HepG2 (cell line): ENCODE measurements around the gene SAPCD1. TPM values are rescaled to one million over a fixed set of nuclear protein-coding genes. Genes with fewer than 3 reads are reported as not detected.

Source experiments
- FOXK1 ChIP-seq: sonication (generic); formaldehyde crosslinking; IDR thresholded peaks from 2 replicates; pipeline ENCODE4 v1.4.0; 2020; ENCODE audit warnings: low read depth, missing genetic modification reagents, borderline replicate concordance
- GLI4 ChIP-seq: sonication (generic); formaldehyde crosslinking; IDR thresholded peaks from 2 replicates; pipeline ENCODE4 v1.5.1; 2020; ENCODE audit warnings: missing genetic modification reagents, mild to moderate bottlenecking, moderate library complexity, borderline replicate concordance
- KLF9 ChIP-seq: IDR thresholded peaks from 2 replicates; pipeline ENCODE4 v1.6.1; 2016; ENCODE audit warnings: low read depth
- RFXANK ChIP-seq: IDR thresholded peaks from 2 replicates; pipeline ENCODE4 v1.6.1; 2016
- SSRP1 ChIP-seq: IDR thresholded peaks from 2 replicates; pipeline ENCODE4 v1.6.1; 2016; ENCODE audit warnings: control low read depth
- TFE3 ChIP-seq: IDR thresholded peaks from 2 replicates; pipeline ENCODE4 v1.6.1; 2016
- THAP7 ChIP-seq: sonication (generic); formaldehyde crosslinking; IDR thresholded peaks from 2 replicates; pipeline ENCODE4 v1.8.1; 2023; ENCODE audit warnings: mild to moderate bottlenecking, missing genetic modification reagents
- XBP1 ChIP-seq: sonication (generic); formaldehyde crosslinking; IDR thresholded peaks from 2 replicates; pipeline ENCODE4 v1.5.0; 2020; ENCODE audit warnings: missing genetic modification reagents
- ZBTB49 ChIP-seq: sonication (generic); formaldehyde crosslinking; IDR thresholded peaks from 2 replicates; pipeline ENCODE4 v1.4.0; 2020; ENCODE audit warnings: missing genetic modification reagents, borderline replicate concordance
- ZC3H4 ChIP-seq: sonication (generic); formaldehyde crosslinking; IDR thresholded peaks from 2 replicates; pipeline ENCODE4 v1.4.0; 2020; ENCODE audit warnings: missing genetic modification reagents, borderline replicate concordance
- ZFP90 ChIP-seq: sonication (generic); formaldehyde crosslinking; IDR thresholded peaks from 2 replicates; pipeline ENCODE4 v1.8.0; 2022; ENCODE audit warnings: missing genetic modification reagents, mild to moderate bottlenecking, inconsistent platforms, borderline replicate concordance
- ZHX2 ChIP-seq, 2 experiments: sonication (generic) in 1 of 2; formaldehyde crosslinking in 1 of 2; IDR thresholded peaks; 2 replicates each; pipeline versions ENCODE4 v1.6.1 to v1.9.0; 2014 to 2022; ENCODE audit warnings: antibody characterized with exemption in 1 of 2, borderline replicate concordance in 1 of 2, inconsistent platforms in 1 of 2, low read depth in 1 of 2, missing genetic modification reagents in 1 of 2
- ZNF337 ChIP-seq: sonication (generic); formaldehyde crosslinking; IDR thresholded peaks from 2 replicates; pipeline ENCODE4 v1.5.1; 2020; ENCODE audit warnings: missing genetic modification reagents, low read depth, mild to moderate bottlenecking, borderline replicate concordance
- ZNF709 ChIP-seq: sonication (generic); formaldehyde crosslinking; IDR thresholded peaks from 2 replicates; pipeline ENCODE4 v1.5.0; 2020; ENCODE audit warnings: mild to moderate bottlenecking, missing genetic modification reagents
- ZNF781 ChIP-seq: sonication (generic); formaldehyde crosslinking; IDR thresholded peaks from 2 replicates; pipeline ENCODE4 v1.5.1; 2020; ENCODE audit warnings: borderline replicate concordance, mild to moderate bottlenecking, missing genetic modification reagents; ENCODE audit errors: not compliant biosample characterization
- ZSCAN31 ChIP-seq: sonication (generic); formaldehyde crosslinking; IDR thresholded peaks from 2 replicates; pipeline ENCODE4 v1.5.0; 2020; ENCODE audit warnings: low read depth, mild to moderate bottlenecking, missing genetic modification reagents
- polyA plus RNA-seq, 8 experiments: library from polyadenylated mRNA; depleted of rRNA in 3 of 8; stranded (reverse) in 7 of 8; unstranded in 1 of 8; fragments of >200 nt; fragmentation: Illumina TruSeq in 4 of 8; extraction: Trizol in 4 of 8; gene quantifications; 2 replicates each; pipeline versions ENCODE4 v1.2.1 to v1.2.3, GENCODE V29; 2011 to 2016; ENCODE audit warnings: low read depth in 4 of 8, missing spikeins in 1 of 8, mixed read lengths in 1 of 8; ENCODE audit not compliant: insufficient read depth in 1 of 8
- total RNA-seq, 5 experiments: library from RNA; depleted of rRNA; stranded (reverse); fragments of >200 nt; fragmentation: Illumina TruSeq; extraction: Trizol; gene quantifications; 2 replicates each; pipeline ENCODE4 v1.2.3, GENCODE V29; 2016; ENCODE audit warnings: low read depth in 1 of 5

The SAPCD1 gene
- total and polyA plus RNA-seq, 2 of the 13 experiments (the other 11 are each of a cell fraction or from before 2014, with no cell fraction given) = 2.5 to 3.9 TPM

- TF ChIP-seq ZBTB49 (peak; percentile 42; the same call in 1 of the 2 replicates), FOXK1 (CRISPR knock-in tag) (peak; percentile 1; the same call in 1 of the 2 replicates), RFXANK (peak; percentile 25; the same call in 1 of the 2 replicates), XBP1 (CRISPR knock-in tag) (no peak), ZNF781 (no peak), ZNF709 (CRISPR knock-in tag) (0 out of 2 replicates have a peak, but pooled peaks have one; percentile 18), THAP7 (CRISPR knock-in tag) (peak; percentile 39; the same call in 1 of the 2 replicates), ZSCAN31 (CRISPR knock-in tag) (no peak; the same call in 1 of the 2 replicates), TFE3 (CRISPR knock-in tag) (no peak), GLI4 (CRISPR knock-in tag) (0 out of 2 replicates have a peak, but pooled peaks have one; percentile 22), SSRP1 (peak; percentile 85; the same call in 1 of the 2 replicates), ZHX2 (IDR thresholded peaks at IDR 0.05; ENCODE audit: low read depth) (no peak), ZHX2 (CRISPR knock-in tag; IDR thresholded peaks at IDR 0.05; ENCODE audit: borderline replicate concordance) (no peak), ZFP90 (0 out of 2 replicates have a peak, but pooled peaks have one; percentile 11), KLF9 (CRISPR knock-in tag) (no peak), ZNF337 (CRISPR knock-in tag) (0 out of 2 replicates have a peak, but pooled peaks have one; percentile 22), ZC3H4 (CRISPR knock-in tag) (peak; percentile 99)
Observed at GRCh38 chr6:31736768-31737314, 25.6 kb upstream of the SAPCD1 start (continued).
